Activated CD8-positive, alpha-beta memory T cell treated with anti-CD3 and anti-CD28 coated beads for 48 hours (primary cell): Measurements from ENCODE around the gene LBHD2.
"Not testable (repeated sequence)": the region's sequence is repeated elsewhere in the genome, so short reads cannot be mapped to it uniquely, and the experiment has no call there.

Source experiments
- DNase-seq, 3 experiments: peaks; one replicate each; pipeline ENCODE4 v3.0.0-alpha.2; 2020; ENCODE audit warnings: low read depth in 2 of 3, low spot score in 2 of 3

LBHD2 gene

GRCh38 chr14:103084021-103084919, at the start of gene LBHD2:
TSS of gene LBHD2 (plus strand) at chr14:103084210. CDS start at chr14:103086013, 1,803 bp downstream.
- DNase-seq = no peak

DNA sequence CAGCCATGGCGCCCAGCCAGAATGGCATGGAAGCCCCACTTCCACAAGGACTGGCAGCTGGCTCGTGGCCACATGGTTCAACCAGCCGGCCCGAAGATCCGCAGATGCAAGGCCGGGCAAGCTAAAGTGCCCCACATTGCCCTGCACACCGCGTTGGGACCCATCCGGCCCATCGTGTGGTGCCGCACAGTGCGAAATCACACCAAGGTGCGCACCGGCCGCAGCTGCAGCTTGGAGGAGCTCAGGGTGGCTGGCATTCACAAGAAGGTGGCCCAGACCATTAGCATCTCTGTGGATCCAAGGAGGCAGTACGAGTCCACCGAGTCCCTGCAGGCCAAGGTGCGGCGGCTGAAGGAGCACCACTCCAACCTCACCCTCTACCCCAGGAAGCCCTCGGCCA, 42.5 kb upstream of the LBHD2 start:
- no peak for DNase-seq

DNA sequence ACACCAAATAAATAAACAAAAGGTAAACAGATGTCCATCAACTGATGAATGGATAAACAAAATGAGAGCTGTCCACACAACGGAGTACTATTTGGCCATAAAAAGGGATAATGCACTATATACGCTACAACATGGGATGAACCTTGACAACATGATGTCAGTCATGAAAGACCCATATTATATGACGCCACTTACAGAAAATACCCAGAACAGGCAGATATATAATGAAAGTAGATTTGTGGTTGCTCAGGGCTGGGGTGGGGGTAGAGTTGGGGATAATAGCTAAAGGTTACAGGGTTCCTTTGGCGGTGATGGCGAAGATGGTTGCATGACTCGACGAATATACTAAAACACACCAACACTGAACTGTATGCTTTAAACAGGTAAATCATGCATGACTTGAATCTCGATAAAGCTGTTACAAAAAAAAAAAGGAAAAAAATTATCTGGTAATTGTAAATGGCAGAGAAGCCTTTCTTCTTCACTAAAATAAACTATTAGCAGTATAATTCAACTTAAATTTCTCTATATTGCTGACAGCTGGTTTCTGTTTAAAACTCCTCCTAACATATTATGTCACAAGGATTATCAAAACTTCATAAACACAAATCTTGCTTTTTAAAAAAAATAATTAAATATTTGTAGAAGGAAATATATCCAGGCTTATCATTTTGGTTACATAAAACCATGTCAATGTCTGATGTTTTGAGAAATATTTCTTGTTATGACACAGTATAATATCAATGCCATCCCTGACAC, 40.6 kb upstream of the LBHD2 start:
- no peak for DNase-seq

DNA sequence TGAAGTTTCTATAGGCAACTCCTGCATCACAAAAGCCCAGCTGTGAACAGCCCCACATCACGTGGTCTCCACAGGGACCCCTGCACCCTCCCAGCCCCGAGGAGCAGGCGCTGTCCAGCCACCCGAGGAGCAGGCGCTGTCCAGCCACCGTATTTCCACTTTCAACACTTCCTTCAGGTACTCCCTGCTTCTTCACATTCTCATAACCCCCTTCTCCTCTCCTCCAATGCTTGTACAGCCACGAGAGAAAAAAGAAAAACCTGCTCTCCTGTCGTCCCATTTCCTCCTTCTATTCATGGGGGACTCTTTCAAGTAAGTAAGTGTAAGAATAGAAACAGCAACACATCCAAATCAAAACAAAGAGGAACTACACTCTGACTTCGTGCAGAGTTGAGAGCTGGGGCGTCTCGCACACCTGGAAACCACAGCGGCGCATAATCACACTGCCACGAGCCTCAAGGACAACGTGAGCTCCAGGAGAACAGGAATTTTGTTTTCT, 38.6 kb upstream of the LBHD2 start:
- DNase-seq = no peak

- not testable (repeated sequence) for DNase-seq
Measured at GRCh38 chr14:103047453-103047852, 36.6 kb upstream of the LBHD2 start.

GRCh38 chr14:103050935-103051334, 33.1 kb upstream of the LBHD2 start:
- DNase-seq = no peak

DNA sequence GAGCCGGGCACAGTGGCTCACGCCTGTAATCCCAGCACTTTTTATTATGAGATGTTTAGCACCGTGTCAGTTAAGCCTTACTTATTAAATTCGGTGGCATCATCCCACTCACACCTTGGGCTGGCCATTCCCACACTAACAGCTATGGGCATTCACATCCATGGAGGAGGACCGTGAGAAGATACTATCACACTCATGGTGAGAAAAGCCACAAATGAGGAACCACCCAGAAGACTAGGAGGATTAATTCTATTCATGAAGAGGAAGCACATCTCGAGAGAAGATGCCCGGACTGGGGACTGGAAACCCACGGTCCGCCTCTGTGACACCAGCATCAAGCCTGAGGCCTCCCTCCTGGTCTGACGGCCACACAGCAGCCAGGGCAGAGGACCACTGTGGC, 31.6 kb upstream of the LBHD2 start:
- DNase-seq = no peak

GRCh38 chr14:103055695-103056094, 28.3 kb upstream of the LBHD2 start:
- DNase-seq = no peak

- no peak for DNase-seq
Measured at GRCh38 chr14:103056322-103057027, 27.5 kb upstream of the LBHD2 start.

- DNase-seq = no peak
Measured at GRCh38 chr14:103057028-103057371, 27.0 kb upstream of the LBHD2 start.

GRCh38 chr14:103057372-103058163, 26.4 kb upstream of the LBHD2 start, which contains the start of gene CDC42BPB:
TSS of gene CDC42BPB (minus strand) at chr14:103057549. CDS start at chr14:103057173, 376 bp downstream.
- DNase-seq = peak in 2 of 3 experiments; percentile 9 to 33

DNA sequence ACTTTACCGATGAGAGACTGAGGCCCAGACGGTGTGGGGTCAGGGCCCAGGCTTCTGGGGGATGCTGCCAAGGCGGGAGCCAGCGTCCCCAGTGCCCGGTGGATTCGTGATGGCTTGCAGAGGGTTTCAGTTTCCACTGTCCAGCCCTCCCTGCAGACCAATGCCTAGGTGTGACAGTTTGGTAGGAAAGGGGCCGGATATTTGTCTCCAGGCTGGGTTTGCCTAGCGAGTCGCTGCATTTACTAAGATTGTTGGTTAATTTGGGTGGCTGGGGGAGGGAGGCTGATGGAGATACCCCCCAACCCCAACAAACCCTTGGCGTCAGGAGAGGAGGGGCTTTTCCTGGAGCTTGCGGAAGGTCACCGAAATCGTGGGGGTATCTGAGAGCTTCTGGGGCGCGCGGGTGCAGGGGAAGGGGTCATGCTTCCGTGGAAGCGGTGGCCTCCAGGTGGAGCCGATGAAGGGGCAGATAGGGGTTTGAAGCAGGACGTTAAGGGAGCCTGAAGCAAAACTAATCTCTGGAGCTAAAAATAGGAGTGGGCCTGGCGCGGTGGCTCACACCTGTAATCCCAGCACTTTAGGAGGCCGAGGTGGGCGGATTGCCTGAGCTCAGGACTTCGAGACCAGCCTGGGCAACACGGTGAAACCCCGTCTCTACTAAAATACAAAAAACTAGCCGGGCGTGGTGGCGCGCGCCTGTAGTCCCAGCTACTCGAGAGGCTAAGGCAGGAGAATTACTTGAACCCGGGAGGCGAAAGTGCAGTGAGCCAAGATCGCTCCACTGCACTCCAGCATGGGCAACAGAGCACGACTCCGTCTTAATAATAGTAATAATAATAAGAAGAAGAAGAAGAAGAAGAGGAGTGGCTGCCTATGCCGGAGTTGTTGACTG, 25.6 kb upstream of the LBHD2 start:
- no peak for DNase-seq

DNA sequence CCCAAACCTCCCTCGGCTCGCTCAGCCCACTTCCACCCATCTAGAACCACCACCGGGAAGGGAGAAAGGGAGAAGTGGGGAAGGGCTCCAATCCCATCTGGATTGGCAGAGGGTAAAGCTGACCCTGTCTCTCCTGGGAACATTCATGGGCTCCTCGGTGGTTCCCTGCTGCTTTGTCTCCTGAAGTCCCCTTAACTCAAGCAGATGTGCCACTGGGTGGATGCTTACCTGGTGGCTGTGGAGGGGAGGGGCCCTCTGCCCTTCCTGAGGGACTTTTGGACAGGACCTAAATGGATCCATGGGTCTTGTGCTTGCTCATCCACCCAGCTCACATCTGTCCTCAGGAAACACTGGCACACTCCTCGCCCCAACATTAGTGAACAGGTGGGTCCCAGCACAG, 24.5 kb upstream of the LBHD2 start:
- DNase-seq = no peak

DNA sequence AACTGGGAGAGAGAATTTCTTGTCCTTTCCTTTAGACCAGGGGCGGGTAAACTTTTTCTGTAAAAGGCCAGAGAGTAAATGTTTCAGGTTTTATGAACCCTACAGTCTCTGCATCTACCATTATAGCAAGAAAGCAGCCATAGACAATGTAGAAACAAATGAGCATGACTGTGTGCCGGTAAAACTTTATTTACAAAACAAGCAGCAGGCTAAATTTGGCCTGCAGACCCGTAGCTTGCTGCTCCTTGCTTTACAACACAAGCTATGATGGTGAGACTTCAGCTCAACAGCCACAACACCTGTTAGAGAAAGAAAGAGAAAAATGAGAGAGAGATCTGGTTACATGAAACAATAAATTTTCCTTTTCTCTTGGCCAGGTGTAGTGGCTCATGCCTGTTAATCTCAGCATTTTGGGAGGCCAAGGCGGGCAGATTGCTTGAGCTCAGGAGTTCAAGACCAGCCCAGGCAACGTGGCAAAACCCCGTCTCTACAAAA, 22.5 kb upstream of the LBHD2 start:
- no peak for DNase-seq

DNA sequence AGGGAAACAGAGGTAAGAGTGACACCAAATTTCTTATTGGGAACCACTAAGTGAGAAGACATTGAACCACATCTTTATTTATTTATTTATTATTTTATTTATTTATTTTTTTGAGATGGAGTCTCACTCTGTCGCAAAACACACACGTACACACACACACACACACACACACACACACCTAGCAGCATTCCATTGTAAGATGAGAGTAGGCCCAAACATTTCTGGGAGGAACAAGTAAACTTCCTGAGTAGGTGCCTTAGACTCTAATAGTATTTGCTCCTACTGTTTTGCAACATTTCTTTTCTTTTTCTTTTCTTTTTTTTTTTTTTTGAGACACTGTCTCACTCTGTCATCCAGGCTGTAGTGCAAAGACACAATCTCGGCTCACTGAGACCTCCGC, 19.6 kb upstream of the LBHD2 start:
- no peak for DNase-seq

GRCh38 chr14:103064978-103065377, 19.0 kb upstream of the LBHD2 start:
- DNase-seq = no peak

- DNase-seq = no peak
Measured at GRCh38 chr14:103065861-103066260, 18.1 kb upstream of the LBHD2 start.

GRCh38 chr14:103066399-103066798, 17.6 kb upstream of the LBHD2 start:
- no peak for DNase-seq

GRCh38 chr14:103067231-103067954, 16.6 kb upstream of the LBHD2 start:
- DNase-seq = no peak
